Endothelial cell of umbilical vein (primary cell): ENCODE measurements around the gene GAPDH. TPM values are rescaled to one million over a fixed set of nuclear protein-coding genes. Genes with fewer than 3 reads are reported as not detected.

ENCODE experiments used
- BruUV-seq: library from RNA; stranded (reverse); fragments of 400-500 nt; replicated peaks from 2 replicates; lab custom pipeline; 2021; lab: Mats Ljungman, UMichigan
- CTCF ChIA-PET: fragments of 300-600, 350-600 bp; sonication (Branson Sonifier 250); formaldehyde crosslinking; loops from one replicate; lab custom pipeline; 2021; ENCODE audit warnings: antibody characterized with exemption, inconsistent platforms; lab: Charles Lee
- POLR2A ChIA-PET: fragments of 300-600, 350-600 bp; sonication (Branson Sonifier 250); formaldehyde crosslinking; loops from one replicate; lab custom pipeline; 2021; ENCODE audit warnings: antibody characterized with exemption, inconsistent platforms; lab: Charles Lee
- DNase-seq: peaks from one replicate; pipeline ENCODE4 v3.0.0-alpha.2; 2011; ENCODE audit warnings: low read depth, low spot score
- FAIRE-seq: peaks from 2 replicates; lab custom pipeline; 2011; peaks lifted over from hg19 to GRCh38; lab: Jason Lieb, UNC
- H2AFZ ChIP-seq: 2 replicates; pipeline ENCODE4 v1.6.0; 2012; ENCODE audit warnings: low read depth, low read length, control low read depth, inconsistent platforms
- H3K27ac ChIP-seq: 2 replicates; pipeline ENCODE4 v1.5.1; 2011; ENCODE audit warnings: low read depth, mild to moderate bottlenecking, control low read depth, low read length, moderate library complexity; ENCODE audit not compliant: insufficient read depth
- H3K27me3 ChIP-seq, 2 experiments: 2 replicates each; pipeline versions ENCODE4 v1.6.0 to v1.6.1; 2011; ENCODE audit warnings: low read length in 2 of 2, mixed read lengths in 1 of 2; ENCODE audit not compliant: control insufficient read depth in 2 of 2, insufficient read depth in 2 of 2
- H3K36me3 ChIP-seq, 2 experiments: 2 replicates in 1 of 2; 3 replicates in 1 of 2; pipeline ENCODE4 v1.5.1; 2011; ENCODE audit warnings: low read length in 2 of 2, mild to moderate bottlenecking in 1 of 2, moderate library complexity in 1 of 2; ENCODE audit not compliant: control insufficient read depth in 2 of 2, insufficient read depth in 2 of 2; ENCODE audit errors: extremely low read depth in 1 of 2
- H3K4me1 ChIP-seq: 3 replicates; pipeline ENCODE4 v1.5.1; 2011; ENCODE audit warnings: mild to moderate bottlenecking, low read length; ENCODE audit not compliant: control insufficient read depth, insufficient read depth; ENCODE audit errors: extremely low read depth
- H3K4me2 ChIP-seq: 2 replicates; pipeline ENCODE4 v1.6.1; 2011; ENCODE audit warnings: low read length, control low read depth, mixed read lengths; ENCODE audit not compliant: insufficient read depth
- H3K4me3 ChIP-seq, 3 experiments: fragments of 200-600 bp in 1 of 3; sonication (generic), shearing (Covaris generic) in 1 of 3; replicated peaks in 1 of 3; 2 replicates each; pipeline ENCODE4 v1.5.1; 2011 to 2016; ENCODE audit warnings: control low read depth in 3 of 3, low read length in 3 of 3, mild to moderate bottlenecking in 2 of 3, inconsistent platforms in 1 of 3, low read depth in 1 of 3, moderate library complexity in 1 of 3; ENCODE audit not compliant: insufficient read depth in 1 of 3
- H3K79me2 ChIP-seq: 2 replicates; pipeline ENCODE4 v1.6.0; 2012; ENCODE audit warnings: low read length, inconsistent platforms; ENCODE audit not compliant: control insufficient read depth, insufficient read depth
- H3K9ac ChIP-seq: replicated peaks from 2 replicates; pipeline ENCODE3; 2011; ENCODE audit warnings: low read length, control low read depth; ENCODE audit not compliant: insufficient read depth; ENCODE audit errors: extremely low read depth
- H3K9me1 ChIP-seq: replicated peaks from 3 replicates; pipeline ENCODE4 v1.6.0; 2011; ENCODE audit warnings: mild to moderate bottlenecking, low read length; ENCODE audit not compliant: control insufficient read depth, insufficient read depth; ENCODE audit errors: extremely low read depth
- H3K9me3 ChIP-seq: replicated peaks from 2 replicates; pipeline ENCODE4 v1.5.1; 2012; ENCODE audit warnings: low read length, inconsistent platforms; ENCODE audit not compliant: control insufficient read depth, insufficient read depth
- H4K20me1 ChIP-seq: replicated peaks from 2 replicates; pipeline ENCODE3; 2011; ENCODE audit warnings: mild to moderate bottlenecking, low read length; ENCODE audit not compliant: control insufficient read depth, insufficient read depth; ENCODE audit errors: extremely low read depth
- CTCF ChIP-seq, 2 donors: IDR thresholded peaks; 1 replicate in 1 of 2; 2 replicates in 1 of 2; pipeline ENCODE4 v1.5.1; 2011; ENCODE audit warnings: low read length in 2 of 2, mild to moderate bottlenecking in 2 of 2, moderate library complexity in 2 of 2, control low read depth in 1 of 2, inconsistent platforms in 1 of 2, low read depth in 1 of 2; ENCODE audit not compliant: insufficient read depth in 1 of 2; ENCODE audit errors: extremely low read depth in 1 of 2
- EZH2 ChIP-seq: IDR thresholded peaks from 2 replicates; pipeline ENCODE4 v1.6.1; 2012; ENCODE audit warnings: borderline replicate concordance, low read depth, mild to moderate bottlenecking, moderate library complexity, low read length, inconsistent platforms; ENCODE audit not compliant: severe bottlenecking
- MYC ChIP-seq: IDR thresholded peaks from one replicate; pipeline ENCODE4 v1.6.1; 2011; ENCODE audit warnings: mild to moderate bottlenecking, low read depth, low read length
- dilution Hi-C: fragments of 300-500 bp; cut with MboI; formaldehyde crosslinking; loops from one replicate; pipeline ENCODE4 v1.15.0; 2019; ENCODE audit warnings: low sequenced_read_pairs; ENCODE audit not compliant: extremely low pct_ligation_motif_present
- intact Hi-C: fragments of 100-400 bp; cut with micrococcal nuclease; formaldehyde crosslinking; loops from one replicate; pipeline ENCODE4 v1.10.0; 2022
- polyA plus RNA-seq, 4 experiments: library from polyadenylated mRNA; depleted of rRNA in 3 of 4; stranded (reverse) in 3 of 4; unstranded in 1 of 4; fragments of >200 nt; gene quantifications; 2 replicates each; pipeline versions ENCODE4 v1.2.1 to v1.2.3, GENCODE V29; 2011 to 2012; ENCODE audit warnings: missing spikeins in 1 of 4
- total RNA-seq: library from RNA; stranded (reverse); gene quantifications from 2 replicates; pipeline ENCODE4 v1.2.3, GENCODE V29; 2021
- TF ChIP-seq, protein P1 (sequence below): IDR thresholded peaks from 2 replicates; pipeline ENCODE4 v1.6.1; 2011; ENCODE audit not compliant: insufficient read depth, insufficient read length

GAPDH gene
- total and polyA plus RNA-seq, 2 donors (not counting 3 experiments of a cell fraction or from before 2014, with no cell fraction given), result 4,648 to 8,748 TPM

DNA sequence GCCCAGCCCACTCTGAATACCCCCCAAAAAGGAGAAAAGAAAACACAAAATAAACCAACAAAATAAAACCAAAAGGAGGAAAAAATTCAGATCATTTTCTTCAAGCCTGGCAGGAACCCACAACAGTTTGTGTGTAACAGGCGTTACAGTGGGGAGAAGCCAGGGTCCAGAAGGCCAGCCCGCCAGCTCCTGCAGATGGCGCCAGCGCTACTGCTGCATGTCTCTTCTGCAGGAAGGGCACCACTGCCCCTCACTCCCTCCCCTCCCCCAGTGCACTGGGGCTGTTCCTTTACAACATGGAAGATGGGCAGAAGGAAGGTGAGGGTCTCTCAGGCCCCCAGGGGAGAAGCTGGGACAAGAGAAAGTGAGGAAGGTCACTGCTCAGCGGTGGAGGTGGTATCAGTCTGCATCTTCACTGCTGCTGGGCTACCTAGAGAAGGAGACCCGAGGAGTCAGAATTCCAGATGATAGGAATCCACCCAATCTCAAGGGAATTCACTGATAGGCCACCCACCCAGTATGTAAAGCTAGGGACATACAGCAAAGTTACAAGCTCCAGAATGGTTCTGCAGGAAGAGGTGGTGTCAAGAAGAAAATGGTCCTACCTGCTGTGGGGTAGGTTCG, 36.1 kb downstream of the GAPDH start:
- Histone ChIP-seq H3K36me3 (peaks cover 10 to 34% of the 10 kb centered on the region in 2 experiments), H2AFZ (no peak overlapping the region), H3K4me3 (no peak overlapping the region), H3K27me3 (no peaks in the 10 kb centered on the region), H3K9me1 (no peaks in the 10 kb centered on the region), H3K4me1 (peaks cover 7% of the 10 kb centered on the region), H3K79me2 (peaks cover 25% of the 10 kb centered on the region), H3K27ac (no peak overlapping the region), H4K20me1 (no peaks in the 10 kb centered on the region), H3K9ac (no peak overlapping the region), H3K9me3 (no peaks in the 10 kb centered on the region), H3K4me2 (no peak overlapping the region)
- intact Hi-C loops (no loop called here), dilution Hi-C loops (no loop called here)
- CTCF ChIA-PET, result interaction anchor here (0.7 to 1.8 kb wide), 9 partner anchors 10 to 128 kb away, joined by 3 to 7 read pairs (median 4); no protein-coding TSS in a partner anchor
- TF ChIP-seq EZH2, result no peak
- peak; percentile 30 to 61 for TF ChIP-seq CTCF (IDR thresholded peaks at IDR 0.05; ENCODE audit: extremely low read depth in 1 of 2, insufficient read depth in 1 of 2, low read depth in 1 of 2, low read length in 2 of 2)
- DNase-seq (peak; percentile 39), FAIRE-seq (no peak)
- BruUV-seq, result TSS peak; percentile 73
- POLR2A ChIA-PET, result no interaction called here

DNA sequence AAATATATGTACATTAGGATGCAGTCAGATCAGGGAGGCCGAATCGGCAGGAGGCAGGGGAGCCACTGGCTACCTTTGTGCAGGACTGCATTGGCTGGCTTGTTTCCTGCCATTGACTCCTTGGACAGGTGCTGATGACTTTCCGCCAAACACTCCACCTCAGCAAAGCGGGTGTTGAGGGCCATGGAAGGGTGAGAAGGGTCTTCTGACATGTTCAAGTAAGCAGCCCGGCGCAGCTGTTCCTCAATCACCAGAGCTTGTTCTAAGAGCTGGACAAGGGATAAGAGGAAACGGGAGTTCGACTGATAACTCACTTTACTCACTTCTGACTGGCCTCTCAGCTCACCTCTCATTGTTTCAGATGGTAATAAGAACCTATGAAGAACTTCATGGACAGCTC, 38.7 kb downstream of the GAPDH start:
- no peaks in the 10 kb centered on the region for H3K4me1 ChIP-seq
- CTCF ChIA-PET, result interaction anchor here (1.3 kb wide), 1 partner anchor 9 kb away, joined by 3 read pairs; no protein-coding TSS in a partner anchor
- H3K4me2 ChIP-seq, result no peak overlapping the region
- H3K27me3 ChIP-seq, result no peaks in the 10 kb centered on the region
- POLR2A ChIA-PET, result no interaction called here
- FAIRE-seq (no peak), DNase-seq (no peak)
- peaks cover 19 to 43% of the 10 kb centered on the region in 2 experiments for H3K36me3 ChIP-seq
- no peak for TF ChIP-seq MYC
- TF ChIP-seq, protein P1, sequence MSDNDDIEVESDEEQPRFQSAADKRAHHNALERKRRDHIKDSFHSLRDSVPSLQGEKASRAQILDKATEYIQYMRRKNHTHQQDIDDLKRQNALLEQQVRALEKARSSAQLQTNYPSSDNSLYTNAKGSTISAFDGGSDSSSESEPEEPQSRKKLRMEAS, result no peak
- no peaks in the 10 kb centered on the region for H3K9me3 ChIP-seq
- H3K9me1 ChIP-seq, result no peaks in the 10 kb centered on the region
- H4K20me1 ChIP-seq, result no peaks in the 10 kb centered on the region
- intact Hi-C loops, result no loop called here
- H3K79me2 ChIP-seq, result peaks cover under 1% of the 10 kb centered on the region
- BruUV-seq, result no TSS peak
- dilution Hi-C loops, result no loop called here
- H3K9ac ChIP-seq, result no peak overlapping the region
- no peak overlapping the region for H3K4me3 ChIP-seq
- H2AFZ ChIP-seq, result no peak overlapping the region
- no peak overlapping the region for H3K27ac ChIP-seq
